SJSA1 (cell line): ENCODE results near the gene FBP1. TPM values are rescaled to one million over a fixed set of nuclear protein-coding genes. Genes with fewer than 3 reads are reported as not detected.

Experiments used
- DNase-seq, 2 experiments: peaks; one replicate each; pipeline ENCODE4 v3.0.0-alpha.2; 2015 to 2020; ENCODE audit warnings: low spot score in 2 of 2, low read depth in 1 of 2
- H3K27ac ChIP-seq: fragments of 250-450 bp; sonication (Bioruptor Pico); 2 replicates; pipeline ENCODE4 v1.5.1; 2020; ENCODE audit warnings: mild to moderate bottlenecking, moderate library complexity
- H3K27me3 ChIP-seq: fragments of 250-450 bp; sonication (Bioruptor Pico); replicated peaks from 2 replicates; pipeline ENCODE4 v1.5.1; 2020; ENCODE audit warnings: mild to moderate bottlenecking, moderate library complexity
- H3K36me3 ChIP-seq: fragments of 250-450 bp; sonication (Bioruptor Pico); 2 replicates; pipeline ENCODE4 v1.5.1; 2020; ENCODE audit warnings: mild to moderate bottlenecking
- H3K4me1 ChIP-seq: fragments of 250-450 bp; sonication (Bioruptor Pico); replicated peaks from 2 replicates; pipeline ENCODE4 v1.6.1; 2021; ENCODE audit warnings: mild to moderate bottlenecking
- H3K4me3 ChIP-seq: fragments of 250-450 bp; sonication (Bioruptor Pico); 2 replicates; pipeline ENCODE4 v1.5.1; 2020; ENCODE audit warnings: mild to moderate bottlenecking
- H3K9me3 ChIP-seq: fragments of 250-450 bp; sonication (Bioruptor Pico); replicated peaks from 2 replicates; pipeline ENCODE4 v1.5.1; 2020; ENCODE audit warnings: mild to moderate bottlenecking
- total RNA-seq: library from RNA; depleted of rRNA; stranded (reverse); fragments of >200 nt; shearing (Covaris generic); gene quantifications from 2 replicates; pipeline ENCODE4 v1.2.3, GENCODE V29; 2014

Gene FBP1
- total RNA-seq, 1 experiment from 2014 or later, result not detected

DNA sequence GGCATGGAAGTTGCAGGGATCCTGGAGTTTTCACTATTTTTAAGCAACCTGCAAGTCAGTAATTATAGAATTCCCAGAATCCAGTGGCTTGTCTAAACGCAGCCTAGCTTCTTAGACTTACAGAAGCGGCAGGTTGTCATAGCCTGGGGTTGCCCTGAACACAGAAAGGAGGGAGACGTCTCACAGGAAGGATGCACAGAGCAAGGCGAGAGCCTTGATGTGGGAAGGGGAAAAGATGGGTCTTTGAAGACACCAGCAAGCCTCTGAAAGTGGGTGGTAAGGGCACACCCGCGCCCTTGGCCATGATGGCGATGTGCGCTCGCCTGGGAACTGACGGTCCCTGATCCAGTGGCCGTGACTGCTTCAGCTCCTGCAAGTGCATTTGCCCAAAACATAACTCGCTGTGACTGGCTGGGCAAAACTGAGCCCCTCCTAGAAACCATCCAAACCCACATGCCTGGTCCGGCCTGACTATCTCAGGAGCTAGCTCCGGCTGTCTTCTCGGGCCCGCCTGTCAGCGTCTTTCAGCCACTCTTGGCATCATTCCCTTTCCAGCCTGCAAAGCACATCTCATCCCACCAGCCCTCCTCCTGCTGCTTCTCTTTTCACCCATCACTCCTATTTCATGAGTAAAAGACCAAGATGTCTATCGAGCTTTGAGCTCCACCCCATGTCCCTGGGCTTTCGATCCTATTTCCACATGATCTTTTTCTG is 17.1 kb downstream of the FBP1 start:
- Histone ChIP-seq H3K4me1 (no peaks in the 10 kb centered on the region), H3K27ac (no peak overlapping the region)
- no peak for DNase-seq

DNA sequence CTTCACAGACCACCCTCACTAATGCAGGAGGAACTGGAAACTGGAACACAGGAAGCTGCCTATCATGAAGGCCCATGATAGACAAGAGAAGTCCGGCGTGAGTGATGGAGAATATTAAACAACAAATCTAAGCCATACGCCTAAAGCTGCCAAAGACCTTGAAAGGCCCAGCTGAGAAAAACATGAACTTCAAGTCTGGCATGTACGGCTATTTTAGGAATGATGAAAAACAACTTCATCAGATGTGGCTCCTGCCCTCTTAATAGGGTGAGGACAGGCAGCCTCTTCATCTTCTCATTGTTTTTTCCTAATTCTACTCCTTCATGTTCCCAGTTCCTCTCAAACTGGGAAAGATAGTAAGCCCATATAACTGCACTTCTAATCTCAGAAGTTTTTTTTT is 20.3 kb downstream of the FBP1 start:
- no peak for DNase-seq
- Histone ChIP-seq H3K27ac (no peak overlapping the region), H3K4me1 (no peaks in the 10 kb centered on the region), H3K4me3 (no peak overlapping the region), H3K36me3 (no peaks in the 10 kb centered on the region), H3K9me3 (no peaks in the 10 kb centered on the region), H3K27me3 (no peaks in the 10 kb centered on the region)

More for the DNA sequence above, 17.1 kb downstream of the FBP1 start:
- no peaks in the 10 kb centered on the region for H3K27me3 ChIP-seq
- H3K4me3 ChIP-seq, result no peak overlapping the region
- no peaks in the 10 kb centered on the region for H3K9me3 ChIP-seq
- no peaks in the 10 kb centered on the region for H3K36me3 ChIP-seq

DNA sequence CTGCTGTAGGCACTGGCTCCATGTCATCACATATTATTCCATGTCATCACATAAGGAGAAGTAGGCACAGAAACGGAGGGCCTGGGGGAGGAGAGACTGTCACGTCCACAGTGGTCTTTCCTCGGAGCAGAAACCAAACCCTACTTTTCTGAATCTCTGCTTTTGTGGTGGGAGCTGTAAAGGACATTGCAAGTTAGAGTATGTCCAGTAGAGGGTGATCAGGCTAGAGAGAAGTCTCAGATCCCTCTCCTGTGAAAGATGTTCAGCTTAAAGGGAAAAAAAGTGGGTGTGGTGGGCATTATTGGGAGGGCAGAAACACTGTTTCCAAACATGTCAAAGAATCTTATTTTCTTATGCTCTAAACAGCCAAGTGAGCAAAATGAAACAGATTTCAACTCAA is 26.3 kb downstream of the FBP1 start:
- Histone ChIP-seq H3K4me3 (no peak overlapping the region), H3K27me3 (no peaks in the 10 kb centered on the region), H3K9me3 (no peaks in the 10 kb centered on the region), H3K27ac (no peak overlapping the region), H3K4me1 (no peaks in the 10 kb centered on the region), H3K36me3 (no peaks in the 10 kb centered on the region)
- DNase-seq, result no peak

DNA sequence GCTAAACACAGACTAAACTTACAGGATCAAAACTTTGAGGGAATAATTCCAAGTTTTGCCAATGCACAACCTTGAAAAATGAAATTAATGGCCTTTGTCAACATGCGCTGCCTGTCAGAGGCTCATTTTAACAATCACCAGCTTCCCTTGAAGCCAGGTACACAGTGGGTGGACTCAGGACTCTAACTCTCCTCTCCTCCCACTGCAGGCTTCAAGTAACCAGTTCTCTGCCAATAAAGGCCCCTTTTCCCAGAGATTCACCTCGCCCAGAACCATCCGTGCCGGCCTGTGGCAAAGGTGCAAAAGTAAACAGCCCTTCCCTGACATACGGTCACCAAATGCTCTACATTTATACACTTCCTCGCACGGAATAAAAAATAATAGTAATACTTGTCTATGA is 27.2 kb downstream of the FBP1 start:
- H3K27ac ChIP-seq, result no peak overlapping the region

DNA sequence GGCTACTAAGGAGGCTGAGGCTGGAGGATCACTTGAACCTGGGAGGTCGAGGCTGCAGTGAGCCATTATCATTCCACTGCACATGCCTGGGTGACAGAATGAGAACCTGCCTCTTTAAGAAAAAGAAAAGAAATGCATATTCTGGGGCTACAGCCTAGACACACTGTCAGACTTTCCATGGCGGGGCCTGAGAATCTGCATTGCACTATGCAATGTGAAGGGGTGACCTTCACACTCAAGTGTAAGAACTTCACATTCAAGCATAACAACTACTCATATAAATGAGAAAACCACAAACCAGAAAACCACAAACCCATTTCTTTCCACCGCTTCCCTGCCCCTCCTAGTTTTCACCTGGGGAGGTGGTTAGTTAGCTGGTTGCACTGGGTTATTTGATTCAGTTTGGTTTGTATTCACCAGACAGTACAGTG is 27.7 kb downstream of the FBP1 start:
- no peaks in the 10 kb centered on the region for H3K27me3 ChIP-seq
- no peaks in the 10 kb centered on the region for H3K36me3 ChIP-seq
- no peaks in the 10 kb centered on the region for H3K4me1 ChIP-seq
- H3K9me3 ChIP-seq, result no peaks in the 10 kb centered on the region
- no peak overlapping the region for H3K4me3 ChIP-seq
- no peak for DNase-seq
- no peak overlapping the region for H3K27ac ChIP-seq

More for the DNA sequence above, 27.2 kb downstream of the FBP1 start:
- no peaks in the 10 kb centered on the region for H3K9me3 ChIP-seq
- no peaks in the 10 kb centered on the region for H3K4me1 ChIP-seq
- no peak overlapping the region for H3K4me3 ChIP-seq
- H3K27me3 ChIP-seq, result no peaks in the 10 kb centered on the region
- no peaks in the 10 kb centered on the region for H3K36me3 ChIP-seq
- DNase-seq, result no peak

DNA sequence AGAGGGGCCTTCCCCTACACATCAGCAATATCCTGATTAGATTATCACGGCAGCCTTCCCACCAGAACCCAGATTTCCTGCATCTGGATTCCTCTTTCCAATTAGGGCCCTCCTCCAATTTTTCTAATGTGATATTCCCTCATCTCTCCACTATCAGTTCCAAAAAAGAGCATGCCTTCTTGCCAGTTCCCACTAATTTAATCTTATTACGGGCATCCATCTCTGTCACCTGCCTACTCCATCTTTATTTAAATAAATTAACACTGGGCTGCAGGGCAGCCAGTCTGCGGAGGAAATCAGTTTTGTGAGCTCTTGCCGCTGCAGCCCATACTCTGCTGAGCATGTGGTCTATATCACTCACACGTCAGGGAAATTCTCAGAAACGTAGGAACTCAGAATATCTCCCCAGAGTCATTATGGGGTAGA is 29.1 kb downstream of the FBP1 start:
- no peaks in the 10 kb centered on the region for H3K36me3 ChIP-seq
- no peaks in the 10 kb centered on the region for H3K27me3 ChIP-seq
- no peaks in the 10 kb centered on the region for H3K4me1 ChIP-seq
- H3K9me3 ChIP-seq, result no peaks in the 10 kb centered on the region
- H3K4me3 ChIP-seq, result no peak overlapping the region
- no peak overlapping the region for H3K27ac ChIP-seq
- DNase-seq, result no peak

DNA sequence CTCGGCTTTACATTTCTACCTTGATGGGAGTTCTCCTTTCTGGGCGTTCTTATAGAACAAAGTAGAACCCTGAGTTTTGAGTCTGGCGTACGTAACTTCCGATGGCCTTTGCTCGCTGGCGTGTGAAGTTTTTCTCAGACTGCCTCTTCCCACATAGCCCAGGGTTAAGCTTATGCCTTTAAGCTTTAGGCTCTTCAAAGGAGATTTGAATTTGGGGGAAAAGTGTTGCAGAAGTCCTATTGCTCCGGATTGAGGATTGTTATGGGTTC is 32.0 kb downstream of the FBP1 start:
- Histone ChIP-seq H3K9me3 (no peaks in the 10 kb centered on the region), H3K27me3 (0 out of 2 replicates have a peak, but pooled peaks cover 3% of the 10 kb centered on the region), H3K4me1 (no peaks in the 10 kb centered on the region), H3K4me3 (no peak overlapping the region), H3K27ac (no peak overlapping the region), H3K36me3 (no peaks in the 10 kb centered on the region)
- DNase-seq, result no peak

DNA sequence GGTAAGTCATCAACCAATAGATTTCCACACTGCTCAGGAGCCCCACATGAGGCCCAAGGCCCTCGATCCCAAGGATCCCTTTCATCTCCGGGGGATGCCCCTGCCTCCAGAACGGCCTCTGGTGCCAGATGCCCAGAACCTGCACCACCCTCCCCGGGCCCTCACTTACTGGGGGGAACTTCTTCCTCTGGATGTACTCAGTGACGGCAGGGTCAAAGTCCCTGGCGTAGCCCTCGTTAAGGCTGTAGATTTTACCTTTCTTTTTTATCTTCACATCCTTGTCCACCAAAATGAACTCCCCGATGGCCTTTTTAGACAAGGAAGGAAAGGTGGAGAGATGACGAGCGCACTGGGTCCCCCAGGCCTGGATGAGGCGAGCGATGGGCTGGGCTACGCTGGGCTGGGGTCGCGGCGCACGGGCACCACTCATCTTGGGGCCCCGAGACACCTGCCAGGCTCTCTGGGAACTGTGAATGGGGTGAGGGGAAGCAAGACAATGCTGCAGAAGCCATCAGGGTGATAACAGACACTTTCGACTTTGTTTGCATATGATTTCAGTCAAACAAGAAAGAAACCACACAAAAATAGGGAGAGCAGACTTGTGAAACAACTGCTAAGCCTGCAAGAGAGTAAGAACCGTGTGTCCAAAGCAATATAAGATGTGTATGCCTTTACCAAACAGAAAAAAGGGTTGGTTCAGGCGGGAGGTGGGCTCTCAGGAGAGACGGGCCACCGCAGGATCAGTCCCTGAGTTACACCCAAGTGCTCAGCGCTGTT is 32.5 kb downstream of the FBP1 start:
- Histone ChIP-seq H3K36me3 (no peaks in the 10 kb centered on the region), H3K4me1 (no peaks in the 10 kb centered on the region), H3K27ac (no peak overlapping the region), H3K4me3 (no peak overlapping the region), H3K27me3 (0 out of 2 replicates have a peak, but pooled peaks cover 3% of the 10 kb centered on the region), H3K9me3 (no peaks in the 10 kb centered on the region)
- DNase-seq, result no peak

DNA sequence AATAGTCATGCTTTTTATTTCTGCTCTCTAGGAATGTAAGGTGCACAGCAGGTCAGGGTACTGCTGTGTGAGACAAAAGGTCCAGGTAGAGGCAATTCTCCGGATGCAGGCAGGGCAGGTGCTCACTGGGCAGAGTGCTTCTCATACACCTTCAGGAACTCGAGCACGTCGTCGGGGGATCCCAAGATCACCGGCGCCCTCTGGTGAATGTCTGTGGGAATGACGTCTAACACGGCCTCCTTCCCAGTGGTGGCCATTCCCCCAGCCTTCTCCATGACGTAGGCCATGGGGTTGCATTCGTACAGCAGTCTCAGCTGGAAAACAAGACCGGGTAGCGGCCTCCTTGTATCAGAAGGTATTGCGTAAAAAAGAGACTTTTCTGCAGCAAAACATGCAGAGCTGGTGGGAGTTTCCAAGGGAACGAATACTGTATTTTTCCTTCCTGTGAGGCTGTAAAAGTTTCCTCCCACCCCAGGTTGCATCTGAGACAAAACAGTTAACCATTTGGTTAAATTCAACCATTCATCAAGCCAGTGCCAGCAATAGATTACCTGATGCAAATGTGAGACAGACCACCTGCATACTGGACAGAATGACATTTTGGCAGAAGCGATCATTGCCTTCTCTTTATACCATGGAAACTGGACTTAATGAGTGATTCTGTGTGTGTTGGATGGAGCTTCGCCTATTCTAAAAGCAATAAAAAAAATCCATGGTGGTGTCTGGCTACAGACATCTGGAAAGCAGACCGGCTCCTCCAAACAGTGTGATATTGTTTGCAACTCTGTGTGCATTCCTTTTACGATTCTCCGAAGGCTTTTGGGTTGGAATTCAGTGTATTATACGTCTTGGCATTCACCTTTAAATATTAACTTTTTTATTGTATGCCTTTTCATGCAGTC is 35.8 kb downstream of the FBP1 start:
- Histone ChIP-seq H3K36me3 (no peaks in the 10 kb centered on the region), H3K4me3 (no peak overlapping the region), H3K9me3 (no peaks in the 10 kb centered on the region), H3K4me1 (no peaks in the 10 kb centered on the region), H3K27ac (no peak overlapping the region), H3K27me3 (0 out of 2 replicates have a peak, but pooled peaks cover 3% of the 10 kb centered on the region)
- DNase-seq, result peak; percentile 38 to 62

DNA sequence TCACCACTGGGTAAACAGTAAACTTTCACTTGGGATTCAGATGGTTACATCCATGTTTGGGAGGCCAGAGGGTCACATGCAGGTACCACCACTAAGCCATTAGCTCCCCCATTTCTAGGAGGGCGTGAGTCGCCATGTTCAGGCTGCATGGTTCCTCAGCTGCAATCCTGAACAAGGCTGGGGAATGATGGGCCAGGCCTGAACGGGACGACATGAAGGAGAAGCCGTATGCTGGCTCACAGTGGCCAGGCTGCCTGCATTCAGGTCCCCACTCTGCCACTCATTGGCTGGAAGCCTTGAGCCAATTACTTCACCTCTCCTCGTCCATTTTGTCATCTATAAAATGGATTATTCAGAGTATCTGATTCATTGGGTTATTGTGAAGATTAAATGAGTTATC is 36.7 kb downstream of the FBP1 start:
- no peak overlapping the region for H3K4me3 ChIP-seq
- no peaks in the 10 kb centered on the region for H3K4me1 ChIP-seq
- H3K9me3 ChIP-seq, result no peaks in the 10 kb centered on the region
- no peak overlapping the region for H3K27ac ChIP-seq
- H3K27me3 ChIP-seq, result 0 out of 2 replicates have a peak, but pooled peaks cover 3% of the 10 kb centered on the region
- no peak for DNase-seq
- H3K36me3 ChIP-seq, result no peaks in the 10 kb centered on the region

DNA sequence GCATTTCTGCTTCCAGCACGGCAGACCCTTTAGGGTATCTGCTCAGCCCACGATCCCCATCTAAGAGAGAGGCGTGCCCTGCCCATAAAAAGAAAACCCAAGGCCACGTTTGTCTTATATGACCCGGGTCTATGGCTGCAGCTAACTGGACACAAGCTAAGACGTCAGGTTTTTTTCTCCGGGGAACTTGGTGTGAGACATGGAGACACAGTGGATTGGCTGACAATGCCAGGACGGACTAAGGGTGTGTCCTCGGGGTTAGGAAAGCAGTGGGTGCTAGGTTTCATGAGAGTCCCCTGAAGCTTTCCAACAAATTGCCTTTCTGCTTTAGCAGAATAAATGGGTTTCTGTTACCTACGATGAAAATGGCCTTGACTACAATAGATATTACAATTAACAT is 38.6 kb downstream of the FBP1 start:
- Histone ChIP-seq H3K27me3 (peaks cover 3% of the 10 kb centered on the region; the same call in 1 of the 2 replicates), H3K9me3 (no peaks in the 10 kb centered on the region), H3K27ac (no peak overlapping the region), H3K4me1 (no peaks in the 10 kb centered on the region), H3K4me3 (no peak overlapping the region), H3K36me3 (no peaks in the 10 kb centered on the region)
- DNase-seq, result no peak

DNA sequence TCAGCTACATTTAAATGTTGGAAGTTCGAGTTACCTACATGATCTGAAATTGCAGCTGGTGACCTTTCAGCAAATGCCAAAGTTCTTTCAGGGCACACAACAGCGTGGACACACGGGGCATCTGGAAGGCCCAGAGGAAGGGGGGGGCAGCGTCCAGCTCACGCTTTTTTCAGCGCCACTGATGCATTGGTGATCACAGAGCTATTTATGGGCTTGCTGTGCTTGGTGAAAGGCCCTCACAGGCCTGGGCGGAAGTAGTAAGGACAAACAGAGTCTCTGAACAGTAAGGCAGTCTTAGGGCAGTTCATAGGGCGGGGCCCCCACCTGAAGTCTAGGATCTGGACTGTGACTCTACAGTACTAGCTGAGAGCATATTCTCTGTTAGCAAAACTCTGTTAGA is 39.1 kb downstream of the FBP1 start:
- H3K4me3 ChIP-seq, result no peak overlapping the region
- H3K36me3 ChIP-seq, result no peaks in the 10 kb centered on the region
- no peaks in the 10 kb centered on the region for H3K4me1 ChIP-seq
- H3K9me3 ChIP-seq, result no peaks in the 10 kb centered on the region
- peaks cover 3% of the 10 kb centered on the region; the same call in 1 of the 2 replicates for H3K27me3 ChIP-seq
- DNase-seq, result no peak
- H3K27ac ChIP-seq, result no peak overlapping the region

DNA sequence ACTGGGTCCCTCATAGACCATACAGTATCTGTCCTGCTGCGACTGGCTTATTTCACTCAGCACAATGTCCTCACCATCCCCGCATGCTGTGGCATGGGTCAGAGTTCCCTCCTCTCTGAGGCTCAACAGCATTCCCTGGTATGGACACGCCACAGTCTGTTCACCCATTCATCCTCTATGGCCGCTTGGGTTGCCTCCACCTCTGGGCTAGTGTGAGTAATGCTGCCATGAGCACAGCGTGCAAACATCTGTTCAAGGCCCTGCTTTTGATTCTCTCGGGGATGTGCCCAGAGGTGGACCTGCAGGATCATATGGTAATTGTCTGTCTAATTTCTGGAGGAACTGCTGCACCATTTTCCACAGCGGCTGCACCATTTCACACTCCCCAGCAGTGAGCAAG is 40.2 kb downstream of the FBP1 start:
- Histone ChIP-seq H3K36me3 (no peaks in the 10 kb centered on the region), H3K4me1 (no peaks in the 10 kb centered on the region), H3K27me3 (no peaks in the 10 kb centered on the region; the same call in 1 of the 2 replicates), H3K9me3 (no peaks in the 10 kb centered on the region), H3K4me3 (no peak overlapping the region), H3K27ac (no peak overlapping the region)
- no peak for DNase-seq
